ENCODE results near the gene CNGA2.
A peak's percentile ranks its signal among the peaks of the same experiment; 100 is the strongest.

Gene CNGA2

DNA sequence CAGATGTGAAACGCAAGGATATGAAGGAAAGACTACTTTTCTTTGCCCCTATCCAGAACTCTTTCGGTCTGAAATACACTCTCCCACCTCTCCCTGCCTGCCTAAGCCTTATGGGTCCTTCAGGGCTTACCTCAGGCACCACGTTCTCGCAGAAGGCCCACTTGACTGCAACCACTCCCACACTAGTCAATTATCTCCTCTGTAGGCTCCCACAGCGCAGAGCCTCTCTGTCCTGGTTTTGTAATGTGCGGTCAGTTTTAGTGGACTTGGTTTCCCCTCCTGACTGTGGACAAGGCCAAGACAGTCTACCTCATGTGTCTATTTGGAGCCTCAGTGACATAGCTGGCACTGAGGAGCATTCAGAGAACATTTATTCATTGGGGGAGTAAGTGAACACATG lies 11.1 kb downstream of the CNGA2 start:
- DNase-seq (ENCODE audit: low read depth, low spot score): no peak
- H3K27ac ChIP-seq: no peak overlapping the region

DNA sequence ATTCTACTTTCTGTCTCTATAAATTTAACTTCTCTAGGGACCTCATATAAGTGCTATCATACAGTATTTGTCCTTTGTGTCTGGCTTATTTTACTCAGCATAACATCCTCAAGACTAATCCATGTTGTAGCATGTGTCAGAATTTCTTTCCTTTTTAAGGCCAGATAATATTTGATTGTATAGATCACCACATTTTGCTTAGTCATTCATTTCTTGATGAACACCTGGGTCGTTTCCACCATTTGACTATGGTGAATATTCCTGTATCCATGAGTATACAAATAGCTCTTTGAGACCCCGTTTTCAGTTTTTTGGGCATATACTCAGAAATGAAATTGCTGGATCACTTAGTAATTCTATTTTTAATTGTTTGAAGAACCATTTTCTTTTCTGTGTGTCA lies 12.0 kb downstream of the CNGA2 start:
- no peak for DNase-seq (ENCODE audit: low read depth, low spot score)

DNA sequence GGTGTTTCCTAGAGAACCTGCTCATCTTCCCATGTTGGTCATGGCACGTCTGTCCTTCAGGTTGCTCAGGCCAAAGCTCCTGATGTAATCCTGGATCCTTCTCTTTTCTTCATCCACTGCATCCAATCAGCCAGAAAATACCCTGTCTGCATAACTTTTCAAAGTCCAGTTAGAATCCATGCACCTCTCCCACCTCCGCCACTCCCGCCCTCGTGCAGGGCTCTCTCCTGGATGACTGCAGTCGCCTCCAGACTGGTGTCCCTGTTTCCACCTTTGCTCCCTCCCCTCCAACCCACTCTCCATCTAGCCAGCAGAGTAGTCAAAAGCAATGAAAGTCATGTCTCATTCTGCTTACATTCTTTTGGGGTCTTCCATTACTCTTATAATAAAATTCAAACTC lies 16.0 kb downstream of the CNGA2 start:
- H3K27ac ChIP-seq: no peak overlapping the region
- DNase-seq (ENCODE audit: low read depth, low spot score): no peak

More for the DNA sequence above, 12.0 kb downstream of the CNGA2 start:
- no peak overlapping the region for H3K27ac ChIP-seq

DNA sequence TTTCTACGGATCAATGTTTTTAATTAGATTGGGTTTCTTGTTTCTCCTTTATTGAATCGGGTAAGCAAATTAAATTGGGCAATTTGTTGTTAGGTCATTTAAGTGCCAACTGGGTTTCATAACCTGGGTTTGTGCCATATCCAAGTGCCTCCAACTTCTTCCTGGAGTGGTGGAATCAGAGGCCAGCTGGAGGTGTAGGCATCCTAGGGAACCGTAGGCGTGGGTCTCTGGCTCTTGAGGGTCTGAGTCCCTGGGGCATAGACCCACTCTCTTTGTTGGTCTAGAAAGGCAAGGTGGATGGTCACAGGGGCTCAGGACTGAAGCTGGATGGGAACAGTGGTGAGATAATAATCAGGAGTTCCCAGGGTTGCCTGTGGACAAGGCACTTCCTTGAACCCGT lies 18.3 kb downstream of the CNGA2 start:
- no peak for DNase-seq (ENCODE audit: low read depth, low spot score)
- H3K27ac ChIP-seq: no peak overlapping the region

DNA sequence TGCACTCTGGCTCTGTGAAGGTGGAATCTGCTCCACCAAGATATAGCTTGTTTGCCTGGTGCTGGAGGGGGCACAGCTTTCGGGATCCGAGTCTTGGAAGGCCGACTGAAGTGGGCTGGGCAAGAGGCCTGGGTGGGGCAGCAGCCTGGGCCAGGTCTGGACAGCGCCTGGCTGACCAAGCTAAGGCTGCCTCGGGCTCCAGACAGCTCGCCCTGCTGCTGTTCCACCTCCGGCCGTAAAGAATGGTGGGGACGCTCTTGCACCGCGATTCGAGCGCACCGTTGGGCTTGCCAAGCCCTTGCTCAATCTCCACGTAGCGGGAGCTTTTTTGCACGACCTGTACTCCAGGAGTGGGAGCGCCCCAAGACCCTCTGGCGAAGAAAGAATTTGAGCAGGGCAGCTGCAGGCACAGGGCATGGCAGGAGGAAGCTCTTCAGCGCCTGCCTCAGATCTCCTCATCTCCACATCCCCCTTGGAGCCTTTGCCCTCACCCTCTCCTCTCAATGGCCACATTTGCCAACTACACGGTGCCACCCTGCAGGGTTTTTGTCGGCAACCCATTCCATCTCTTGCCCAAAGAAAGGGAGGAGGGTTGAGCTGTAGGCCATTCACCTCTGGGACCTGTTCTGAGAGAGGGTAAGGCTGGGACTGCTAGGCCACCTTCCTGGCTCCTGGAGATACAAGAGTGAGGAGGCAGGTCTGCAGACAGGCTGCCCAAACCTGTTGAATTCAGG lies 18.9 kb downstream of the CNGA2 start:
- no peak for DNase-seq (ENCODE audit: low read depth, low spot score)

DNA sequence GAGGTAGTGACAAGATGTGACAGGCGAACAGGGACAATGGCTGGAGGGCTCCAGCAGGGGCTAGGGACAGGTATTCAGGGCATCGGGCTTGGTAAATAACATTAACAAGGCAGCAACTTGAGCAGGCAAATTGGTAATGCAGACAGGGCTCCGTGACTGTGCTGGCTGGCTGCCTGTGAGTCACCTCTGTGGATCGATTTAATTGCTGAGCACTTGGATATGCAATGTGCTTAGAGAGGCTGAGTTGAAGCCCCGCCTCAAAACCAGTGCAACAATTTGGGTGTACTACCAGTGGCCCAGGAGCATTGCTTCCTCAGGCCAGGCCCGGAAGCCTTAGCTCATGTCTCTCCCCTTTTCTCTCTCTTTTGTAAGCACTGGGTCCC lies 19.5 kb downstream of the CNGA2 start:
- peak overlapping the region; percentile 47 for H3K27ac ChIP-seq
- DNase-seq (ENCODE audit: low read depth, low spot score): peak; percentile 64

More for the DNA sequence above, 18.9 kb downstream of the CNGA2 start:
- no peak overlapping the region for H3K27ac ChIP-seq

DNA sequence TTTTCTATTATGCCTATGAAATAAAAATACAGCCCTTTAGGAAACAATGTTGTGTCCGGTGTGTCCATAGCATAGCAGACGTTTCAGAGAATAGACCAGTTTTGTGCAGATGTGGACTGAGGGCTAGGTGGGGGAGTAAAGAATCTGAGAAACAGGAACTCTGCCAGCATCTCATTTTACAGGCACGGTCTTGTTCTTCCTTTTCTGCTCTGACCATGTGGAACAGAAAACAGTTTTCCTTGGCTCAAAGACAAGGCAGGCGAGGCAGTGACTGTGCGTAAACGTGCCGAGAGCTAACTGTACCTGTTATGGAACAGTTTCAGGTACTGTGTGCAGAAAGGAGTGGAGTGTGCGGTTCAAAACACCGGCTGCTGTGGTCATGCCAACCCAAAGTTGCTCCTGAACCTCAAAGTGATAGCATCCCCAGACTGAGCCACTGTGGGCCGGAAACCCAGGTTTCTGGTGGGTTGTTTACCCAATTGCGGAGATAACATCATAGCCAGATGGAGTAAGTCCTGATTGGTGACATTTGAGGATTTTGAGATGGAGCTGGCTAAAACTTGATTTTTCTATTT lies 20.2 kb downstream of the CNGA2 start:
- DNase-seq (ENCODE audit: low read depth, low spot score): peak; percentile 43
- peak overlapping the region; percentile 47 for H3K27ac ChIP-seq

DNA sequence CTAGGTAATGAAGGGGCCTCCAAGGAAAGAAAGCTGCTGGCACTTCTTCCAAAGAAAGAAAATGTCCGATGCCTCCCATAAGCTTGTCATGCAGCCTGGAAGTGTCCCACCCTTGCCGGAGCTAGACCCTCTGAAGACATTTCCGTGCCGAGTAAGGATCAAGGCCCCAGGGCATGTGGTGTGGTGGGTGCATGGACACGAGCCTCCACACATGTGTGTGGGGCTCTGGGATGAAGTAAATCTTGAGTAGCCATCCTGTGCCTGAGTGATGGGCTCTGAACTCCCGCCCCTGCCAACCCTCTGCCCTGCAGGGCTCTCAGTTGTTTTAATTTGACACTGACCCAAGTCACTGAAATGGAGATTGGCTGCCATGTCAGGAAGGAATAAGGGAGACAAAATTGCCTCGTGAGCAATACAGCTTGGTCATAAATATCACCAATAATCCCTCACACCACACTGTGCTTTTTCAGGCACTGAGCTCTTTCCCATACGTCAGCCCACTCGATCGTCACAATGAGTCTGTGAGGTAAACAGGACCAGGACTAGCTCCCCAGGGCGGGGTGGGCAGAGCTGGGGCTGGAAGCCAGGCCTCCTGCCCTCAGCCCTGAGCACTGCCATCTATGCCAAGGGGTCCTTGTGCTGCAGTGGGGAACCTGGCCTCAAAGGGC lies 24.6 kb downstream of the CNGA2 start:
- no peak for DNase-seq (ENCODE audit: low read depth, low spot score)
- H3K27ac ChIP-seq: no peak overlapping the region

DNA sequence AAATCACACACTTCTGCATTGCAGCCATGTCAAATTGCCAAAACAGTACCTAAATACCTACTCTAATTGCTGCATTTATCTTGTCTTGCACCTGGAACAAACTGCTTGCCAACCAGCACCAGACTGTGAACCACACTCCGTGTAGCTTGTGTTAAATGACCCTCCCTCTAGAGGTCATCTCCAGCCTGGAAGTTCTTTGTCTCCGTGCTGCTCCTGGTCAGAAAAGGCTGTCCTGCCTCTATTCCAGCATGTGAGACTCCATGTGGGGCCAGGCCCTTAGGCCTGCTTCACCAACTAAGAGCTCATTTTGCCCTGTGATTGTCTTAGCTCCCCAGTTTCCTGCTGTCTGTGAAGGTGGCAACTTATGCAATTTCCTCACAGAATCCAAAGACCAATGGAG lies 28.3 kb downstream of the CNGA2 start:
- DNase-seq (ENCODE audit: low read depth, low spot score): no peak

DNA sequence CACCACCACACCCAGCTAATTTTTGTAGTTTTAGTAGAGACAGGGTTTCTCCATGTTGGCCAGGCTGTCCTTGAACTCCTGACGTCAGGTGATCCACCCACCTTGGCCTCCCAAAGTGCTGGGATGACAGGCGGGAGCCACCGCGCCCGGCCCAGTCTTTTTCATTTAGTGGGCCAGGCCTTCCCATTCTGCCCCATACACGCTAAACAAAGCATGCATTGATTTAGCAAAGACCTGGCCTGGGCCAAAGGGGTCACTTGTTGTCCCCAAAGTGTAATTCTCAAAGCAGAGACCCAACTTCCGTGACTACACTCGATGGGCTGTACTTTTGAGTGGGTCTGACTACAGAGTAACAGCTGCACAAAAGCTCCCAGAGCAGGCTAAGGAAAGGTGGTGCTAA lies 29.2 kb downstream of the CNGA2 start:
- H3K27ac ChIP-seq: no peak overlapping the region
- no peak for DNase-seq (ENCODE audit: low read depth, low spot score)

More for the DNA sequence above, 28.3 kb downstream of the CNGA2 start:
- H3K27ac ChIP-seq: no peak overlapping the region

DNA sequence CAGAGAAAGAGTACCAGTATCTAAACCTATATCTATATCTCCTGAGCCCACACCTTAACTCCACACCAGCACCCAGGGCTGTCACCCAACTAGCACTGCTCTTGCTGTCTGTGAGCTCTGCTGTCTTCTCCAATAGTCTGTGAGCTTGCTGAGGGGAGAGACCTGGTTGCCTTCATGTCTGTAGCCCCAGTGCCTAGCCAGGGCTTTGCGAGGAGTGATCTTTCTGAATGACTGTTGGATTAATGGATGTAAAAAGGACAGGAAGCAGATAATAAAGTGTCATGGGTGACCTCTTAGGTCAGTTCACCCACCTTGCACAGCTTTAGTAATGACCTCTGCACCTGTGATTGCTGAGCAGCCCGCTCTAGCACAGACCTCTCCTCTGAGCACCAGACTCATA lies 30.5 kb downstream of the CNGA2 start:
- no peak for DNase-seq (ENCODE audit: low read depth, low spot score)

DNA sequence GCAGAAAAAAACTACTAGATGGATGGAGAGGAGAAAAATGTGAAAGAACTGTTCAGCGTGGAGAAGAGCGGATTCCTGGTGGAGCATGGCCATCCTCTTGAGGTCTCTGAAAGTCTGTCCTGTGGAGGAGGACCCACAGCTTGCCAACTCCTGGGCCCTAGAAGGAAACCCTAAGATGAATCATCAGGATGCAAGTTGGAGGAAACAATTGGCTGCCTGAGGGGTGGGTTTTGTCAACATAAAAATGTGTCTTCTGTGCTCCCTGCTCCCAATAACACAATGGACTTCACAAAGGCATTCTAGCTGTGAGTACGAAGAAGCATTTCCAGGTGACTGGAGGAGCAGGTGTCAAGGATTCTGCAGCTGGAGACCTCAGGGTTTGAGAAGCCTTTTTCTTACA lies 37.2 kb downstream of the CNGA2 start:
- H3K27ac ChIP-seq: no peak overlapping the region
- no peak for DNase-seq (ENCODE audit: low read depth, low spot score)

More for the DNA sequence above, 30.5 kb downstream of the CNGA2 start:
- H3K27ac ChIP-seq: no peak overlapping the region

DNA sequence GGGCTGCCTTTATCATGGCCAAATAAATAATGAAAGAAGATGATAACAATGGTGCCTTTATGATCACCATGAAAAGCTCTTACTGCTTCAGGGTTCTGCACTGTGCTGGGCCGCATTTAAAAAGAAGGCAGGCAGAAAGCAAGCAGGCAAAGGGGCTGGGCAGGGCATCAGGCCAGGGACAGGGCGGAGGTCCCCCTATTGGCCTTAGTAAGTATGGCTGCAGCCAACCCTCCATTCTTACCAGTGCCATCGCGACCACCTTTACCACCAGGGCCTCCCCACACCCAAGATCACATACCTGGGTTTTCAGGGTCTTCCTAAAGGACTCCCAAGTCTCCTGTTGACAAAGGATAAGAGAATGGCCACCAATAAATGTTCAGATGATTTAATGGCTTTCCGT lies 38.9 kb downstream of the CNGA2 start:
- DNase-seq (ENCODE audit: low read depth, low spot score): no peak
- H3K27ac ChIP-seq: no peak overlapping the region

DNA sequence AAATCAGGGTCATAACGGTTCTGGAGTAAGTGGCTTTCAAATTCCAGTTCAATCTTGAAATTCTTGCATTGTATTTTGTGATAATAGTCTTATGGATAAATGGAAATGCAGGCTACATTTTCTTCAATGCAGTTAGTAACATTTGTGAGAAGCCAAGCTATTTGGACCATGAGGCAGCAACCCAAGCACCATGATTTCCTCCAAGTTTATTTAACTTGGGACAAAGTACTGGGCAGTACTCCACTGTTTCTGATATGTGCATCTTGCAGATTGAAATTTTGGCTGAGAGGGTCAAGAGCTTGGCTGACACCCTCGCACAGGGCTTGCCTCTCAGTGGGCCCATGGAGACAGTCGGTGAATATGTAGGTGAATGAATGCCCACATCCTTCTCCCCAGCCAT lies 39.9 kb downstream of the CNGA2 start:
- DNase-seq (ENCODE audit: low read depth, low spot score): no peak
- H3K27ac ChIP-seq: no peak overlapping the region

DNA sequence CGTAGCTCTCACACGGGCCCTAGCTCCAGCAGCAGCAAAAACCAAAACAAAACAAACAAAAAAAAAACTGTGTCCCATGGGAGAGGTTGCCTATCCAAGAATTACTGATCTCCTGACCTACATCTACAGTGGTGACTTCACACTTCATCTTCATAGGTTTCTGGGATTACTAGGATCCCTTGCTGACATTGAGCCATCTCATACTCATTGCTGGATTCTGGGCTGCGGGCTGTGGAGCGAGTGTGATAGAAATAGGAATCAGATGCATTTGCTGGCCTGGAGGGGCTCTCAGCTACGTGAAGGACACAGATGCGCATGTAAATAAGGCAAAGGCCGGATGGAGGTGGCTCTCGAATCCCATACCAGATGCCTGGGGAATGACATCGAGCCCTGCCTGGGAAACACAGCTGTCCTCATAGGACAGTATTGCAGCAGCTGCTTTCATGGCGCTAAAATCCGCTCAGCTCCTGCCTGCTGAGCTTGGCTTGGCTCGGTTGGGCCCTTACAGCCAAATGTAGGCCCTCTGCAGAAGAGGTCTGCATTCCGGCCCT lies 41.7 kb downstream of the CNGA2 start:
- no peak overlapping the region for H3K27ac ChIP-seq
- no peak for DNase-seq (ENCODE audit: low read depth, low spot score)

DNA sequence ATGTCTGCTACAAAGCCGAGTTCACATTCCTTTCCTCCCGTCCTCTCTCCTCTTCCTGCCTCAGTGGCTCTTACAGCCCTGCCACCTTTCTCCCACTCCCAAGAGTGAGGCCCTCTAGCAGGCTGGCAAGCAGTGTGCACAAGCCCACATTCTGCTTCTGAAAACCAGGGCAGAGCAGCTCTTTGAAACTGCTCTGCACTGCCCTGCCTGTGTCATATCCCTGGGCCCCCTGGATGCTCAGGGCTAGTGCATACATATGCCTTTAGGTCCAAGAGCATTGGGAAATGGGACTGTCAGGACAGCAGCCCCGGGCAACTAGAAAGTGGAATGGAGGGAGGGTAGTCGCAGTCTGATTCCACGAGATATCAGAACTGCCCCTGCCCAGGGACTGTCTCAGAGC lies 42.4 kb downstream of the CNGA2 start:
- no peak for DNase-seq (ENCODE audit: low read depth, low spot score)
- H3K27ac ChIP-seq: no peak overlapping the region

DNA sequence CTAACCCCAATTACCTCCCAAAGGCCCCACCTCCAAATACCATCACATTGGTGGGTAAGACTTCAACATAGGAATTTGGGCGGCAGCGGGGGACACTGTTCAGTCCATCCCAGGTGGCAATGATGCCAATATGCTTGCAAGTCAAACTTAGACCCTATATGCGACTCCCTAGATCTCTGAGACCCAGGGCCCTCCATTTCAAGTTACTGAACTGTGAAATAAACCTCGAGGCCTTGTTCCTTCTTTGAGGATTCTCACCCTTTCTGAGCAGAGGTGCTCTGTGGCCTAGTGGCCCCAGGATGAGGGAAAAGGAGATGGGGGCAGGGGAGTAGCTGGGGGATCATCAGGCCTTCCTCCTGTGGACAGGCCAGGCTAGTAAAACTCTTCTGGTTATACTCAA lies 44.7 kb downstream of the CNGA2 start:
- H3K27ac ChIP-seq: no peak overlapping the region
- no peak for DNase-seq (ENCODE audit: low read depth, low spot score)

DNA sequence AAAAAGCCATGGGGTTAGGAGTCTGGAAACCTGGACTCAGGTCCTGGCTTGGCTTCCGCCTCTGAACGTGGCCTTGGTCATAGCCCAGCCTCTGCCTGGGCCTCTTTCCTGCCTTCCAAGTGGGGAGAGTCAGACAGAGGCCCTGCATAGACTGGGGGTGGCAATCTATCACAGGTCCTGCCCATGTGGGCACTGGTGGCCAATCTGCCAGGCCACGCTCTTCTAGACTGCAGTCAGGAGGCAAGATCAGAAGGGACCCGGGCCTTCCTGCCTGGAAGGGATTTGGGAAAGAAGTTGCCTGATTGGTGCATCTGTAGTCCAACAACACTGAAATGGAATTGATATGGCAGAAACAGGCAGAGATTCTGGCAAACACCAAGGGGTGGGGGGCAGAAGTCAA lies 46.1 kb downstream of the CNGA2 start:
- H3K27ac ChIP-seq: no peak overlapping the region
- DNase-seq (ENCODE audit: low read depth, low spot score): no peak

DNA sequence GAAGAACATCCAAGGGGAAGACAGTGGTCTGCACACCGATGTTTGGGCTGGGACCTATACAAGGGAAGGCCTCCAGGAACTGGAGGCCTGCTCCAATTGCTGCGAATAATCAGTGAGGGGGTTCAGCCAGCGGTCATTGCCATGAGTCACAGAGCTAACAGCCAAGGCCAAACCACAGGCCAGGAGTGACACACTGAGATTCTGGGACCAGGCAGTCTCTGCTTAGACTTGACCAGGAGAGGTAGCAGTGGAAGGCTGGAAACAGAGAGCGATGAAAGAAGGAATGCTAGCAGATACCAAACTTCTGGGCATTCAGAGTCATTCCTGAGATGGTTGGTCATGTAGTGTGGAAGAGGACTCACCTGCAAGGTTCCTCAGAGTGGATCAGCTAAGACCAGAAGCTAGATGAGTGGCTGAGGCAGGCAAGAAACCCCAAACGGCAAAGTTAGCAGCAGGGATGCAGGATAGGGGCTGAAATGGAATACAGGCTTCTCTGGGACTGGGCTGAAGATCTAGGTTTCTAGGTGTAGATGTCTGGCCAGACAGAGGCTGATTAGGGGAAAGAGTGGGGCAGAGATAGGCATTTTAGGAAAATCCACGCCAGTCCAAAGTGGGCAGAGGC lies 54.7 kb downstream of the CNGA2 start:
- no peak overlapping the region for H3K27ac ChIP-seq
- DNase-seq (ENCODE audit: low read depth, low spot score): no peak

DNA sequence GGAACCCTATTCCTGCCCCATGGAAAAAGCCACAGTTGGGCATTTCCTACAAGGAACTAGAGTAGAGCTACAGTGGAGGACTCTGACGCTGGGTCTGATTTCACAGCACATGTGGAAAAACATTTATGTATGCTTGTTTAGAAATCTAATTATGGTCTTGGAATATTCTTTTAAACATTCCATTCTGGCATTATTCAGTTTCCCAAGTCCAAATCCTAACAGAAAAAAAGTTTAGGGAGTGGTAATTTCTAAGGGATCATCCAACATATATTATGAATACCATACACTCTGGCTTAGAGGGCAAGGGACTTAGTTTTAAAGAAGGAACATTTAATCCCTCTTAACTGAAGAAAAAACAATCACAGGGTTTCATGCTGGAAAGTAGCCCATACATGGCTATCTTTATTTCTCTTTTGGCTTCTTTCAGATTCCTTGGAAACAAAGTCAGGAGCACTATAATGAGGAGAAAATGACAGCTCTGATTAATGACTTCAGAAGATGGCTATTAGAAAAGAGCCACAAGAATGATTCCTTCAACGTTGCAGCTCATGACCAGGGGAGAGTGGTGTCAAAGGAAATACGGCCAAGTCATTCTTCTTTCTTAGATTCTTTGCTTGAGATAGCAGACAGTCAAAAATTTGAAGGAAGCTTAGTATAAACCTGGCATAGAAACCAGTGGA lies 56.1 kb downstream of the CNGA2 start:
- H3K27ac ChIP-seq: no peak overlapping the region
- no peak for DNase-seq (ENCODE audit: low read depth, low spot score)

All from epithelial cell of prostate (primary cell).